CD4-positive, alpha-beta memory T cell (primary cell): ENCODE data around the gene IL22. TPM values are rescaled to one million over a fixed set of nuclear protein-coding genes. Genes with fewer than 3 reads are reported as not detected.
A peak's percentile ranks its signal among the peaks of the same experiment; 100 is the strongest.

Source experiments
- CTCF ChIA-PET: fragments of 350-600 bp; sonication (Branson Sonifier 250); formaldehyde crosslinking; loops from one replicate; lab custom pipeline; 2021; ENCODE audit warnings: inconsistent platforms; ENCODE audit not compliant: partially characterized antibody; lab: Charles Lee
- POLR2A ChIA-PET: fragments of 350-600 bp; sonication (Branson Sonifier 250); formaldehyde crosslinking; loops from one replicate; lab custom pipeline; 2021; ENCODE audit not compliant: partially characterized antibody; lab: Charles Lee
- DNase-seq, 5 donors: peaks; one replicate each; pipeline versions ENCODE4 v3.0.0 to v3.0.0-alpha.2; 2020 to 2022; ENCODE audit warnings: mixed read lengths in 1 of 5
- H3K27ac ChIP-seq: one replicate; pipeline ENCODE4 v1.7.0; 2013; ENCODE audit warnings: low read depth, low read length
- H3K27me3 ChIP-seq: 2 replicates; pipeline ENCODE4 v1.7.0; 2013; ENCODE audit warnings: mild to moderate bottlenecking, low read length, moderate library complexity; ENCODE audit not compliant: insufficient read depth
- H3K36me3 ChIP-seq: 2 replicates; pipeline ENCODE4 v1.7.0; 2013; ENCODE audit warnings: mild to moderate bottlenecking, low read length, moderate library complexity; ENCODE audit not compliant: insufficient read depth
- H3K4me1 ChIP-seq: 2 replicates; pipeline ENCODE4 v1.7.0; 2013; ENCODE audit warnings: mild to moderate bottlenecking, low read length, moderate library complexity; ENCODE audit not compliant: insufficient read depth
- H3K4me3 ChIP-seq, 2 donors: one replicate each; pipeline ENCODE4 v1.7.0; 2013; ENCODE audit warnings: low read length in 2 of 2, mild to moderate bottlenecking in 1 of 2
- H3K9me3 ChIP-seq, 2 donors: one replicate each; pipeline ENCODE4 v1.7.0; 2013; ENCODE audit warnings: low read length in 2 of 2, control low read depth in 1 of 2; ENCODE audit not compliant: control insufficient read depth in 1 of 2
- H3K27ac Mint-ChIP-seq, 7 donors: one replicate each; pipeline ENCODE4 v1.8.0; 2020 to 2021; ENCODE audit warnings: mixed read lengths in 7 of 7, mild to moderate bottlenecking in 6 of 7, inconsistent platforms in 3 of 7, moderate library complexity in 3 of 7
- H3K27me3 Mint-ChIP-seq, 2 donors: one replicate each; pipeline ENCODE4 v1.8.0; 2020 to 2021; ENCODE audit warnings: mixed read lengths in 2 of 2
- H3K36me3 Mint-ChIP-seq, 2 donors: one replicate each; pipeline ENCODE4 v1.8.0; 2020 to 2021; ENCODE audit warnings: mixed read lengths in 2 of 2, inconsistent platforms in 1 of 2, mild to moderate bottlenecking in 1 of 2
- H3K4me1 Mint-ChIP-seq, 4 donors: one replicate each; pipeline ENCODE4 v1.8.0; 2020 to 2021; ENCODE audit warnings: mixed read lengths in 4 of 4, mild to moderate bottlenecking in 1 of 4
- H3K4me3 Mint-ChIP-seq, 8 donors: one replicate each; pipeline ENCODE4 v1.8.0; 2020 to 2021; ENCODE audit warnings: mixed read lengths in 8 of 8, mild to moderate bottlenecking in 7 of 8, moderate library complexity in 6 of 8, inconsistent platforms in 3 of 8
- H3K9me3 Mint-ChIP-seq, 8 donors: one replicate each; pipeline ENCODE4 v1.8.0; 2020 to 2021; ENCODE audit warnings: mixed read lengths in 8 of 8, mild to moderate bottlenecking in 5 of 8, inconsistent platforms in 3 of 8, moderate library complexity in 1 of 8
- intact Hi-C: fragments of 100-400 bp; cut with micrococcal nuclease; formaldehyde crosslinking; loops from one replicate; pipeline ENCODE4 v1.15.1; 2023
- polyA plus RNA-seq, 2 donors: library from polyadenylated mRNA; unstranded; fragments of 300-500 nt; fragmentation: Illumina TruSeq; gene quantifications; one replicate each; pipeline ENCODE4 v1.2.3, GENCODE V29; 2021
- total RNA-seq, 2 experiments: library from RNA; stranded (reverse); gene quantifications; one replicate each; pipeline ENCODE4 v1.2.3, GENCODE V29; 2021

IL22 gene
- total and polyA plus RNA-seq, 4 experiments from 2014 or later, result 0.67 TPM; not detected in 3

DNA sequence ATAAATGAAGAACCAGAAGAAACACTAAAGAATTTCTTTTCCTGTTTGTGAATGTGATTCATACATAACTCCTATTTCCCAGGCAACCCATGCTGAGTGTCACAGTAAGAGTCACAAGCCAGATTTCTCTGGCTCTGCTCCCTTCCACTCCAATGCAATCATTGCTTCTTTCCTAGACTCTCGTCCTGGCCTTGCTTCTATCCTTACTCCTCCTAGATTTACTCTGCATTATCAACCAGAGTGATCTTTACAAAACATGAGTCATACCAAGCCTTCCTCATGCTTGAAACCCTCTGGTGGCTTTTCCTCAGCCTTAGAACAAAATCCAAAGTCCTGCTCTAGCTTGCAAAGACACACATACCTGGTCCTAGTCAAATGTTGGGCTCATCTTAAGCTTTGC, 13.3 kb downstream of the IL22 start:
- Mint-ChIP-seq H3K4me1 (peaks cover 29 to 50% (median 40%) of the 10 kb centered on the region in 4 donors), H3K27ac (peak overlapping the region; percentile 74 to 96 (median 92)), H3K36me3 (peaks cover 0 to 3% of the 10 kb centered on the region in 2 donors), H3K4me3 (peak overlapping the region in 5 of 8 donors; percentile 9 to 75 (median 53)), H3K9me3 (no peaks in the 10 kb centered on the region), H3K27me3 (no peaks in the 10 kb centered on the region)
- intact Hi-C loops, result no loop called here
- Histone ChIP-seq H3K9me3 (no peaks in the 10 kb centered on the region), H3K27me3 (no peaks in the 10 kb centered on the region), H3K27ac (no peak overlapping the region), H3K4me1 (peaks cover 37% of the 10 kb centered on the region), H3K36me3 (no peaks in the 10 kb centered on the region), H3K4me3 (no peak overlapping the region)
- DNase-seq, result no peak
- POLR2A ChIA-PET, result interaction anchor here (1.5 kb wide), 1 partner anchor 568 kb away, joined by 5 read pairs; the partner anchor contains the start of gene MDM2
- CTCF ChIA-PET, result interaction anchor here (2.6 kb wide), 1 partner anchor 17 kb away, joined by 20 read pairs; no protein-coding TSS in a partner anchor

DNA sequence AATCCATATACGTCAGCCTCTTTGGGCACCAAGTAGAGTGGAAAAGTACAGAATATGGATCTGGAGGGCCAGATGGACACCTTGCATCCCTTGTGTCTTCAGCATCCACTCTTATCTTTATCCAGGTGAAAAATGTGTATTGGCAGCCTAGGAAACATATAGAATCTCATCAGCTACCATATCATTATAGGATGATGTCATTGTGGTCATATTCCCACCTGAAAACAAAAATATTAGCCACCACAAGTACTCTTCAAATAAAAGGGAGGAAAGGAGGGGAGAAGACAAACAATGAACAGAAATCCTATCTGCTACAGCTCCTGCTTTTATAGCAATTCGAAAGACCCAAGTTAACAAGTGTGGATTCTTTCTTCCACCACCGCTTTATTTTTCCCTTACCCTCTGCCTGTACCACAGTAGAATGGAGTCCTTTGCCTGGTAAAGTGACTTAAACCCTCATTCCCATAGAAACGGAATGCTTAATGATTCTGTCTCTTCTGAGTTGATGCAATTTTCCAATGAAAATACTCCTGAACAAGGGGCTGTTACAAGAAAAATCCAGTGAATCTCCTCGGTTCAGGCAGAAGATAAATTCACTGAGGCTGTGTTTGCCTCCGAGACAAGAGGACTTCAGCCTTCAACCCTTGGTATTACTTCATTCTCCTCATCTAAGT, 14.0 kb downstream of the IL22 start:
- Mint-ChIP-seq H3K36me3 (peaks cover 0 to 3% of the 10 kb centered on the region in 2 donors), H3K4me1 (peaks cover 32 to 51% (median 43%) of the 10 kb centered on the region in 4 donors), H3K4me3 (peak overlapping the region in 1 of 8 donors; percentile 53), H3K27ac (peak overlapping the region; percentile 9 to 96 (median 89)), H3K9me3 (no peaks in the 10 kb centered on the region), H3K27me3 (no peaks in the 10 kb centered on the region)
- intact Hi-C loops, result no loop called here
- H3K27me3 ChIP-seq, result no peaks in the 10 kb centered on the region
- ChIA-PET POLR2A (interaction anchor here (0.7 kb wide), 1 partner anchor 17 kb away, joined by 3 read pairs; no protein-coding TSS in a partner anchor), CTCF (interaction anchor here (0.9 to 2.6 kb wide), 3 partner anchors 16 to 126 kb away, joined by 3 to 20 read pairs (median 7); no protein-coding TSS in a partner anchor)
- no peaks in the 10 kb centered on the region for H3K9me3 ChIP-seq
- H3K27ac ChIP-seq, result no peak overlapping the region
- H3K36me3 ChIP-seq, result no peaks in the 10 kb centered on the region
- H3K4me1 ChIP-seq, result peaks cover 37% of the 10 kb centered on the region
- no peak overlapping the region for H3K4me3 ChIP-seq
- no peak for DNase-seq

DNA sequence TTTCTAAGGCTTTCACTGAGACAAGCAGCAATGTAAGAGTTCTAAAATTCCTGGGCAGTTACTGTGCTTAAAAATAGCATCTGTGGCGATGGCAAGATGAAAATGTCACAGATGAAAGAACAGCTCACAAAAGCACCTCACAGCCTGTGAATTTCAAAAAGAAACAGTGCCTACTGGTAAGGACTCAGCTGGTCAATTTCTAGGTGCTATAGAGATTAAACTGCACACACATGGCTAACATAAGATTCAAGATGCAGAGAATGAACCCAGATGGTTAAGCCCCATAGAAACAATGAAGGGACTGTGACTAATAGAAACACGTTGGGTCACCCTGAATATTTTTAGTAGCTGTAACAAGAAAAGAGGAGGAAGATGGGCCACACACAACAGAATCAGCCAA, 15.8 kb downstream of the IL22 start:
- peak overlapping the region in 4 of 7 donors; percentile 93 to 99 (median 96) for H3K27ac Mint-ChIP-seq
- Histone ChIP-seq H3K9me3 (no peaks in the 10 kb centered on the region), H3K27me3 (no peaks in the 10 kb centered on the region), H3K4me1 (peaks cover 37% of the 10 kb centered on the region), H3K27ac (no peak overlapping the region), H3K4me3 (no peak overlapping the region), H3K36me3 (no peaks in the 10 kb centered on the region)
- no peaks in the 10 kb centered on the region for H3K27me3 Mint-ChIP-seq
- peaks cover 0 to 3% of the 10 kb centered on the region in 2 donors for H3K36me3 Mint-ChIP-seq
- POLR2A ChIA-PET, result interaction anchor here (1.0 to 2.6 kb wide), 4 partner anchors 12 to 55 kb away, joined by 3 to 10 read pairs (median 4); partner anchors contain the start of gene IL26
- DNase-seq, result no peak
- H3K4me3 Mint-ChIP-seq, result peak overlapping the region in 3 of 8 donors; percentile 8 to 93 (median 11)
- CTCF ChIA-PET, result interaction anchor here (1.5 to 2.6 kb wide), 2 partner anchors 11 to 15 kb away, joined by 8 to 27 read pairs; no protein-coding TSS in a partner anchor
- intact Hi-C loops, result loop anchor here (2.0 kb wide), 1 partner anchor 15 kb away; no protein-coding TSS in a partner anchor
- H3K9me3 Mint-ChIP-seq, result no peaks in the 10 kb centered on the region
- H3K4me1 Mint-ChIP-seq, result peaks cover 35 to 57% (median 47%) of the 10 kb centered on the region in 4 donors

DNA sequence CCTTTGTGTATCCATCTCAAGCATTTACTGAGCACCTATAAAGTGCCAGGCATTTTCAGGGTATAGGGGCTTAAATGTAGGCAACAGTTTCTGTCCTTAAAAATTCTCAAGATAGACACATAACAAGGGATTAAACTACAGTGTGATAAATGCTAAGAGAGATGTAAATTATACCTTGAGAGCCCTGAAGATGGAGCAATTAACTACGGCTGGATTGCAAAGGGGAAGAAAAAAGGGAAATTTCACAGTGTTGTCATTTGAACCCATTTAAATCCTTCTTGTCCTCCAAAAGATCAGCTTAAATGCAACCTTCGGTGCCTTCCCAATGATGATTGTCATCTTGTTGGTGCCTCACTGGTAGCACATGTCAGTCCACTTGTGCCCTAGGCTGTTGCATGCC, 16.3 kb downstream of the IL22 start:
- Histone ChIP-seq H3K27ac (peak overlapping the region; percentile 57), H3K27me3 (no peaks in the 10 kb centered on the region), H3K36me3 (no peaks in the 10 kb centered on the region), H3K4me3 (peak overlapping the region; percentile 38 to 45), H3K9me3 (no peaks in the 10 kb centered on the region), H3K4me1 (peaks cover 37% of the 10 kb centered on the region)
- Mint-ChIP-seq H3K27ac (peak overlapping the region in 6 of 7 donors; percentile 55 to 99 (median 96)), H3K27me3 (no peaks in the 10 kb centered on the region), H3K36me3 (peaks cover 0 to 3% of the 10 kb centered on the region in 2 donors), H3K4me3 (peak overlapping the region; percentile 86 to 95 (median 94)), H3K9me3 (no peaks in the 10 kb centered on the region), H3K4me1 (peaks cover 35 to 57% (median 47%) of the 10 kb centered on the region in 4 donors)
- DNase-seq, result no peak
- ChIA-PET POLR2A (interaction anchor here (0.9 to 2.6 kb wide), 8 partner anchors 11 to 95 kb away, joined by 3 to 10 read pairs (median 5); partner anchors contain the start of genes IL26 and MDM1), CTCF (interaction anchor here (1.2 to 2.6 kb wide), 6 partner anchors 12 to 196 kb away, joined by 3 to 27 read pairs (median 6); no protein-coding TSS in a partner anchor)
- intact Hi-C loops, result loop anchor here (2.0 kb wide), 1 partner anchor 14 kb away; no protein-coding TSS in a partner anchor

DNA sequence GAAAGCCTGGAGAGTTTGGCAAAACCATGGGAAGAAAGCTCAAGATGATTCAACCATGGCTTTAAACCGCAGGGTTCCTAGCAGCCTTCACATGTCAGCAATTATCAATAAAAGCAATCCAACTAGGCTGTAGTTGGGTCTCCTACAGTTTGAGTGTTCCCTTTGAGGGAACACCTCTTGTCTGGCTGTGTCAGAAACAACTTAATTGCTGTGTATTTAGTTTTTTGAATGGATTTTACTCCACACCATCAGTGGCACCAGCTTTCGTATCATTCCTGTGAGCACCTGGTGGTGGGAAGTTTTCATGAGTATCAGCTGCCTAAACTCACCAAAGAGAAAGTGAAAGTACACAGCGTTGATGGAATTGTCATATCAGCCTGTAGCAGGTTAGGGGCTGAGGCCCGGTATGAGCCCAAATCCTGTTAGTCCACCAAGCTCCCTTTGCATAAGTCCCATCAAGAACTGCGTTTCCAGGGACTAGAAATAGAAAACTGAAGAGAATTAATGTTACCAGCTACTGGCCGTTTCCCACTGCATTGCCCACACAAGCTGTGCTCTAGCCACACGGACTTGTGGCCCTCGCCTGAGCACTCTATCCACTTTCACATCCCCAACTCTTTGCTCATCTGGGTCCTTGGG, 16.9 kb downstream of the IL22 start:
- Histone ChIP-seq H3K9me3 (no peaks in the 10 kb centered on the region), H3K27me3 (no peaks in the 10 kb centered on the region), H3K36me3 (no peaks in the 10 kb centered on the region), H3K4me1 (peaks cover 33% of the 10 kb centered on the region), H3K4me3 (peak overlapping the region; percentile 38 to 45), H3K27ac (peak overlapping the region; percentile 57)
- ChIA-PET POLR2A (interaction anchor here (0.8 to 2.6 kb wide), 8 partner anchors 11 to 302 kb away, joined by 3 to 10 read pairs (median 5); partner anchors contain the start of genes IL26 and MDM1), CTCF (interaction anchor here (1.0 to 2.6 kb wide), 7 partner anchors 11 to 196 kb away, joined by 3 to 27 read pairs (median 4); partner anchors contain the start of gene IL26)
- H3K27me3 Mint-ChIP-seq, result no peaks in the 10 kb centered on the region
- H3K36me3 Mint-ChIP-seq, result peaks cover 0 to 3% of the 10 kb centered on the region in 2 donors
- intact Hi-C loops, result loop anchor here (2.0 kb wide), 1 partner anchor 14 kb away; no protein-coding TSS in a partner anchor
- peak; percentile 50 to 70 (median 61) for DNase-seq
- H3K4me1 Mint-ChIP-seq, result peaks cover 35 to 57% (median 47%) of the 10 kb centered on the region in 4 donors
- peak overlapping the region; percentile 86 to 95 (median 94) for H3K4me3 Mint-ChIP-seq
- H3K9me3 Mint-ChIP-seq, result no peaks in the 10 kb centered on the region
- peak overlapping the region; percentile 55 to 99 (median 97) for H3K27ac Mint-ChIP-seq

DNA sequence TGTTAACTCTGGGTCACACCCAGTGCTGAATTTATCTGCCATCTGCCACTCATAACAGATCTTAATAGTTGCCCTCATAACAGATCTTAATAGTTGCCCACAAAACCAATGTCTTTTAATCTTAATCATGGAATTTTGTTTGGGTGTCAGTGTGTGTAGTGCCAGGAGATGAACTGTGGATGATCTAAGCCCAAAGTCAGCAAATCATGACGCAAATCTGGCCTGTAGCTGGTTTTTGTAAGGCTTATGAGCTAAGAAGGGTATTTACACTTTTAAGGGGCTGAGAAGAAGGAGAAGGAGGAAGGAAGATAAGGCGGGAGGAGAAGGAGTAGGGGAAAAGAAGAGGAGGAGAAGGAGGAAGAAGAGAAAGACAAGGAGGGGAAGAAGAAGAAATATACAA, 17.8 kb downstream of the IL22 start:
- no peak overlapping the region for H3K4me3 ChIP-seq
- no peaks in the 10 kb centered on the region for H3K36me3 ChIP-seq
- no peak for DNase-seq
- no peaks in the 10 kb centered on the region for H3K9me3 ChIP-seq
- peaks cover 23% of the 10 kb centered on the region for H3K4me1 ChIP-seq
- H3K27ac ChIP-seq, result no peak overlapping the region
- peaks cover 28 to 48% (median 39%) of the 10 kb centered on the region in 4 donors for H3K4me1 Mint-ChIP-seq
- peak overlapping the region in 6 of 7 donors; percentile 2 to 97 (median 70) for H3K27ac Mint-ChIP-seq
- ChIA-PET POLR2A (interaction anchor here (1.2 to 2.6 kb wide), 4 partner anchors 10 to 96 kb away, joined by 5 to 10 read pairs (median 6); partner anchors contain the start of genes IL26 and MDM1), CTCF (interaction anchor here (1.0 to 2.6 kb wide), 4 partner anchors 10 to 82 kb away, joined by 4 to 27 read pairs (median 6); partner anchors contain the start of gene IL26)
- intact Hi-C loops, result no loop called here
- no peaks in the 10 kb centered on the region for H3K27me3 ChIP-seq
- H3K4me3 Mint-ChIP-seq, result peak overlapping the region in 6 of 8 donors; percentile 91 to 95 (median 94)
- H3K36me3 Mint-ChIP-seq, result peaks cover 0 to 3% of the 10 kb centered on the region in 2 donors
- no peaks in the 10 kb centered on the region for H3K9me3 Mint-ChIP-seq
- H3K27me3 Mint-ChIP-seq, result no peaks in the 10 kb centered on the region
